Liver (tissue), 9 donors: ENCODE data around the gene SGK1. TPM values are rescaled to one million over a fixed set of nuclear protein-coding genes. Genes with fewer than 3 reads are reported as not detected.

Source experiments
- DNase-seq: peaks from one replicate; pipeline ENCODE4 v3.0.0-alpha.2; 2017; ENCODE audit warnings: low spot score
- H3K27ac ChIP-seq, 2 donors: one replicate each; pipeline ENCODE4 v1.7.0; 2013; ENCODE audit warnings: inconsistent platforms in 2 of 2, low read length in 2 of 2, control low read depth in 1 of 2, low read depth in 1 of 2, mild to moderate bottlenecking in 1 of 2
- H3K27me3 ChIP-seq, 4 donors: one replicate each; pipeline versions ENCODE4 v1.6.1 to v1.7.0; 2013; ENCODE audit warnings: low read length in 3 of 4, inconsistent platforms in 1 of 4, mild to moderate bottlenecking in 1 of 4, moderate library complexity in 1 of 4; ENCODE audit not compliant: control insufficient read depth in 4 of 4, insufficient read depth in 4 of 4
- H3K36me3 ChIP-seq, 4 donors: one replicate each; pipeline versions ENCODE4 v1.6.1 to v1.7.0; 2013; ENCODE audit warnings: low read length in 3 of 4, mild to moderate bottlenecking in 3 of 4, low read depth in 1 of 4, moderate library complexity in 1 of 4; ENCODE audit not compliant: control insufficient read depth in 4 of 4, insufficient read depth in 3 of 4
- H3K4me1 ChIP-seq, 4 donors: one replicate each; pipeline versions ENCODE4 v1.6.1 to v1.7.0; 2013; ENCODE audit warnings: low read length in 3 of 4, mild to moderate bottlenecking in 3 of 4, moderate library complexity in 1 of 4; ENCODE audit not compliant: control insufficient read depth in 4 of 4, insufficient read depth in 4 of 4
- H3K4me3 ChIP-seq, 3 donors: one replicate each; pipeline versions ENCODE4 v1.6.1 to v1.7.0; 2013; ENCODE audit warnings: low read length in 3 of 3, control low read depth in 1 of 3, low read depth in 1 of 3, mild to moderate bottlenecking in 1 of 3
- H3K9ac ChIP-seq, 2 donors: one replicate each; pipeline ENCODE4 v1.7.0; 2013; ENCODE audit warnings: low read length in 2 of 2, mild to moderate bottlenecking in 2 of 2, moderate library complexity in 2 of 2, control low read depth in 1 of 2, low read depth in 1 of 2
- H3K9me3 ChIP-seq, 4 donors: one replicate each; pipeline versions ENCODE4 v1.6.1 to v1.7.0; 2013; ENCODE audit warnings: low read length in 3 of 4; ENCODE audit not compliant: control insufficient read depth in 4 of 4
- ATF3 ChIP-seq: IDR thresholded peaks from 2 replicates; pipeline ENCODE4 v1.6.1; 2016; ENCODE audit warnings: antibody characterized with exemption
- CTCF ChIP-seq: fragments of 150-350 bp; IDR thresholded peaks from 2 replicates; pipeline ENCODE4 v1.5.1; 2017; ENCODE audit warnings: improper control_type of control experiment, low read depth, low read length; ENCODE audit not compliant: missing input control
- EGR1 ChIP-seq, 2 donors: IDR thresholded peaks; 2 replicates each; pipeline ENCODE4 v1.6.1; 2016 to 2018; ENCODE audit warnings: antibody characterized with exemption in 2 of 2, low read depth in 2 of 2
- FOXA1 ChIP-seq: IDR thresholded peaks from 2 replicates; pipeline ENCODE4 v1.6.1; 2016; ENCODE audit warnings: antibody characterized with exemption
- GABPA ChIP-seq, 2 donors: IDR thresholded peaks in 1 of 2; conservative IDR thresholded peaks in 1 of 2; 2 replicates each; pipeline ENCODE4 v1.6.1; 2016; ENCODE audit warnings: antibody characterized with exemption in 2 of 2, mild to moderate bottlenecking in 1 of 2, moderate library complexity in 1 of 2
- HNF4A ChIP-seq, 2 donors: conservative IDR thresholded peaks; 2 replicates each; pipeline ENCODE4 v1.6.1; 2016; ENCODE audit warnings: antibody characterized with exemption in 2 of 2, mild to moderate bottlenecking in 2 of 2
- JUND ChIP-seq, 2 donors: IDR thresholded peaks; 2 replicates each; pipeline ENCODE4 v1.6.1; 2016; ENCODE audit warnings: antibody characterized with exemption in 2 of 2
- NR2F2 ChIP-seq: IDR thresholded peaks from 2 replicates; pipeline ENCODE4 v1.6.1; 2016; ENCODE audit warnings: antibody characterized with exemption
- RAD21 ChIP-seq, 2 donors: IDR thresholded peaks; 2 replicates each; pipeline ENCODE4 v1.6.1; 2016; ENCODE audit warnings: antibody characterized with exemption in 2 of 2, mild to moderate bottlenecking in 2 of 2
- REST ChIP-seq: IDR thresholded peaks from 2 replicates; pipeline ENCODE4 v1.6.1; 2016; ENCODE audit warnings: antibody characterized with exemption, mild to moderate bottlenecking
- TAF1 ChIP-seq: conservative IDR thresholded peaks from 2 replicates; pipeline ENCODE4 v1.6.1; 2016; ENCODE audit warnings: antibody characterized with exemption, mild to moderate bottlenecking
- YY1 ChIP-seq: IDR thresholded peaks from 2 replicates; pipeline ENCODE4 v1.6.1; 2016; ENCODE audit warnings: antibody characterized with exemption, mild to moderate bottlenecking
- WGBS: extraction: QIAGEN DNeasy Blood & Tissue Kit; methylation state at CpG from one replicate; pipeline ENCODE4 v1.1.7; 2013; 5-methylcytosine and 5-hydroxymethylcytosine counted together
- polyA plus RNA-seq, 2 donors: library from polyadenylated mRNA; stranded (reverse) in 1 of 2; unstranded in 1 of 2; fragments of 200-250 nt in 1 of 2; fragments of >200 nt in 1 of 2; fragmentation: Nextera tagmentation in 1 of 2; extraction: Ambion mirVana in 1 of 2; gene quantifications; one replicate each; pipeline versions ENCODE4 v1.2.1 to v1.2.3, GENCODE V29; 2013 to 2015
- total RNA-seq, 2 donors: library from RNA; depleted of rRNA; stranded (reverse); fragments of >200 nt; gene quantifications; one replicate each; pipeline ENCODE4 v1.2.3, GENCODE V29; 2014
- TF ChIP-seq, protein P1 (sequence below): IDR thresholded peaks from 2 replicates; pipeline ENCODE4 v1.6.1; 2016; ENCODE audit warnings: antibody characterized with exemption
- donor health status: healthy.
- donor health status: healthy.
- donor health status: healthy.
- donor health status: healthy.
- donor health status: healthy.

The SGK1 gene
- total and polyA plus RNA-seq, 4 donors = 28.0 to 113 (median 35.4) TPM

GRCh38 chr6:134312038-134312660 lies 5.8 kb downstream of the SGK1 start:
- no peak for TF ChIP-seq YY1
- TF ChIP-seq REST = no peak
- TF ChIP-seq NR2F2 = no peak
- TF ChIP-seq JUND (IDR thresholded peaks at IDR 0.05) = no peak
- Histone ChIP-seq H3K4me1 (peaks cover 0 to under 1% (median under 1%) of the 10 kb centered on the region in 4 donors), H3K4me3 (no peak overlapping the region), H3K36me3 (no peaks in the 10 kb centered on the region), H3K9ac (no peak overlapping the region), H3K9me3 (no peaks in the 10 kb centered on the region), H3K27ac (no peak overlapping the region), H3K27me3 (no peaks in the 10 kb centered on the region)
- 82% methylated on average over 7 of the region's 7 CpGs for WGBS
- no peak for DNase-seq

DNA sequence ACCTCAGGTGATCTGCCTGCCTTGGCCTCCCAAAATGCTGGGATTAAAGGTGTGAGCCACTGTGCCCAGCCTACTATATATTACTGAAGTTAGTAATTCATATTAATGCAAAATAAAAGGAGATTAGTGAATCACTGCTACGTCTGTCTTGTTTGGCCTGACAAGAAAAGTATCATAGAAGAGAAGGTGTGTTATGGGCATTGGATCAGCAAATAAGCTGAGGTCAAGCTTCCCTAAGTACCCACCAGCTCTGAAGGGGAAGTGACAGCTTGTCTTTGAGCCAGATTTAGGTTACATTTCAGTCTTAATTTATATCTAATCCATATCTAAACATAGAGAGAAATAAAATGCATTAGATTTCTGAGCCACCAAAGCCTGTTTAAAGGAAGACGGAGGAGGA lies 7.1 kb downstream of the SGK1 start:
- no peaks in the 10 kb centered on the region for H3K36me3 ChIP-seq
- WGBS = 82% methylated on average over 2 of the region's 2 CpGs
- H3K27ac ChIP-seq = no peak overlapping the region
- no peaks in the 10 kb centered on the region for H3K27me3 ChIP-seq
- no peak for TF ChIP-seq JUND (IDR thresholded peaks at IDR 0.05)
- TF ChIP-seq NR2F2 = no peak
- no peak for TF ChIP-seq RAD21 (IDR thresholded peaks at IDR 0.05)
- TF ChIP-seq ATF3 = no peak
- TF ChIP-seq CTCF = no peak
- no peak for TF ChIP-seq GABPA (IDR thresholded peaks at IDR 0.05 in 1 of 2, conservative IDR thresholded peaks at IDR 0.05 in 1 of 2)
- no peak for TF ChIP-seq TAF1
- no peak for TF ChIP-seq EGR1 (IDR thresholded peaks at IDR 0.05; ENCODE audit: low read depth in 2 of 2)
- DNase-seq = no peak
- no peaks in the 10 kb centered on the region for H3K4me1 ChIP-seq
- no peak overlapping the region for H3K4me3 ChIP-seq
- no peaks in the 10 kb centered on the region for H3K9me3 ChIP-seq
- H3K9ac ChIP-seq = no peak overlapping the region

- Histone ChIP-seq H3K36me3 (no peaks in the 10 kb centered on the region), H3K9me3 (no peaks in the 10 kb centered on the region), H3K4me3 (no peak overlapping the region), H3K27ac (no peak overlapping the region), H3K27me3 (no peaks in the 10 kb centered on the region), H3K9ac (no peak overlapping the region), H3K4me1 (no peaks in the 10 kb centered on the region)
- TF ChIP-seq GABPA (IDR thresholded peaks at IDR 0.05 in 1 of 2, conservative IDR thresholded peaks at IDR 0.05 in 1 of 2) (no peak), FOXA1 (no peak), HNF4A (conservative IDR thresholded peaks at IDR 0.05) (no peak)
- TF ChIP-seq, protein P1, sequence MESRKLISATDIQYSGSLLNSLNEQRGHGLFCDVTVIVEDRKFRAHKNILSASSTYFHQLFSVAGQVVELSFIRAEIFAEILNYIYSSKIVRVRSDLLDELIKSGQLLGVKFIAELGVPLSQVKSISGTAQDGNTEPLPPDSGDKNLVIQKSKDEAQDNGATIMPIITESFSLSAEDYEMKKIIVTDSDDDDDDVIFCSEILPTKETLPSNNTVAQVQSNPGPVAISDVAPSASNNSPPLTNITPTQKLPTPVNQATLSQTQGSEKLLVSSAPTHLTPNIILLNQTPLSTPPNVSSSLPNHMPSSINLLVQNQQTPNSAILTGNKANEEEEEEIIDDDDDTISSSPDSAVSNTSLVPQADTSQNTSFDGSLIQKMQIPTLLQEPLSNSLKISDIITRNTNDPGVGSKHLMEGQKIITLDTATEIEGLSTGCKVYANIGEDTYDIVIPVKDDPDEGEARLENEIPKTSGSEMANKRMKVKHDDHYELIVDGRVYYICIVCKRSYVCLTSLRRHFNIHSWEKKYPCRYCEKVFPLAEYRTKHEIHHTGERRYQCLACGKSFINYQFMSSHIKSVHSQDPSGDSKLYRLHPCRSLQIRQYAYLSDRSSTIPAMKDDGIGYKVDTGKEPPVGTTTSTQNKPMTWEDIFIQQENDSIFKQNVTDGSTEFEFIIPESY = no peak
- WGBS = 86% methylated on average over 5 of the region's 5 CpGs
- no peak for DNase-seq
Measured at GRCh38 chr6:134309983-134310605, 7.8 kb downstream of the SGK1 start.
